HG03378 (cell line): Measurements from ENCODE around the gene ZNG1B.
"Not testable (repeated sequence)": the region's sequence is repeated elsewhere in the genome, so short reads cannot be mapped to it uniquely, and the experiment has no call there.

Experiments
- ATAC-seq: cut with Tn5 transposase; IDR thresholded peaks from one replicate; pipeline ENCODE4 v1.9.1; 2021; ENCODE audit warnings: mild to moderate bottlenecking, moderate library complexity; ENCODE audit not compliant: unreplicated experiment

ZNG1B gene

DNA sequence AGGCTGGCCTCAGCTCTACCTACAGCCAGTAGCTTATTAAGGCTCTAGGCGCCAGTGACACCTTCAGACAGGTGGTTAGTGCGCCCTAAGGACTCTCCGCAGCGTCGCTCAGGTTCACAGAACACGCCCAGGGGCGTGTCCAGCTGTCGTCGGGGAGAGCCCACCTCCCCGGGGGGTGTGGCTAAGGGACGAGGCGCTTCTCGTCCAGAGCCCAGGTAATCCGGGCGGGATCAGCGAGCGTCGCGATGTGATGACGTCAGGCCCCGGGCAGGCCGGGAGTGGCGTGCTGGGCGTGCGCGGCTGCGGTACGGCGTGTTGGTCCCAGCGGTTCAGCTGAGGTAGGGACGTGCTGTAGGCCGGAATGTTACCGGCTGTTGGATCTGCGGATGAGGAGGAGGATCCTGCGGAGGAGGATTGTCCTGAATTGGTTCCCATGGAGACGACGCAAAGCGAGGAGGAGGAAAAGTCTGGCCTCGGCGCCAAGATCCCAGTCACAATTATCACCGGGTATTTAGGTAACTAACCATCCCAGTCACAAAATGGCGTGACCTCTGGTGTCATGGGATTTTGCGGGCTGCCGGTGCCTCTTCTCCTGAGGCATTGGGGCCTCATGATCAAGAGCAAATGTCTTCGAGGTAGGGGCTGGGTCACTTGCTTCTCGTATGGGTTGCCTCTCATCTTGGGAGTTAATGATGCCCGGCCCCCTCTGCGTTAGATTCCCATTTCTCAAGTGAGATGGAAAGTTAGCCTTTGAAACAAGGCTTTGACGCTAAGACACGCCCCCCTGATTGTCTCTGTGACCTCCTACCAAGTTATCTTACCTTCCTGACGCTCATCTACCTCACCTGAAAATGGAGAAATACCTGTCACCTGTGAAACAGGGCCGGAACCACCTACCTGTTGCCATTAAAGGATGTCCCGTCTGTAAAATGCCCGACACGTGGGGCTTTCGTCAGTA lies at the start of gene ZNG1B:
TSS of gene ZNG1B (plus strand) at position 184 of the 958 bp plus-strand sequence. CDS start at position 362, 178 bp downstream.
- ATAC-seq, result not testable (repeated sequence)

DNA sequence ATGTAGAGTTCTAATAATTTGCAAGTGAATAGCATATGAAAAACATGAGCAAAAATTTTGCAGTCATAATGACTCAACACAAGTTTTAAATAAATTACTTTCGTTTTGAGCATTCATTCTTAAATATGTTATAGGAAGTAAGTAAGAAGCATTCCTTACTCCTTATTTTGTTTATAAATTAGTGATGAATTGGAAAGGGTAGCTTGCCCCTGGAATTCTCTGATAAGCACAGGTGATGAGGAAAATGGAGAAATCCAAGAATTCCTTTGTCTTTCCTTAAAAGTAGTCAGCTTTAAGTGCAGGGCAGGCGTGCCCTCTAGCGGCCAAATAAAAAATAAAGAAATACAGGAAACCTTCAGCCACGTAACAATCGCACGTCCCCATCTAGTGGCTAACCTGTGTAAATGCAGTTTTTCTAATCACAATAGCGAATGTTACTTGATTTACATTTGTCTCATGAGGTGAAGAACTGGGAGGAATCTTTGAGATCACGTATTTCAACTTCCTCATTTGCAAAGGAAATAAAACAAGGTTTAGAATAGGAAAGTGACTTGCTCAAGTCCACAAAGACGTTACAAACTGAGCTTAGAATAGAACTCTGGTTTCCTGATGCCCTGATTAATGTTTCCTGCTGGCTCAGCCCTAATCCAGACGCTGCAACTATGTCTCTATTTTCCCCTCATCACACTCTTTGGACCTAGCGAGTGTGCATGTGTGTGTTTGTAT lies 47.2 kb upstream of the ZNG1B start:
- peak; percentile 90 for ATAC-seq

DNA sequence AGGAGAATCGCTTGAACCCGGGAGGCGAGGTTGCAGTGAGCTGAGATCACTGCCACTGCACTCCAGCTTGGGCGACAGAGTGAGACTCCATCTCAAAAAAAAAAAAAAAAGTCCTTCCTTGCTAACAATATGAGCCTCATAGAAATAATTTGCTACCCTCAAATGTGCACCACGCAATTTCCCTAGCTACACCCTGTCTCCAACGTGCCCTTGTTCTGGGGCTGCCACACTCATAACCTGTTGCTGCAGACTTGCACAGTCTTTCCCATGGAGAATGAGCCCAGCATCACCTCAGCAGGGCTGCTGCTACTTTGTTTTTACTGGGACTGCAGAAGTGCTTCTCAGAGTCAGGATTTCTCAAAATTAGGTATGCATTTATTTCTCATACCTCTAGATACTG lies 46.4 kb upstream of the ZNG1B start:
- ATAC-seq, result no peak

DNA sequence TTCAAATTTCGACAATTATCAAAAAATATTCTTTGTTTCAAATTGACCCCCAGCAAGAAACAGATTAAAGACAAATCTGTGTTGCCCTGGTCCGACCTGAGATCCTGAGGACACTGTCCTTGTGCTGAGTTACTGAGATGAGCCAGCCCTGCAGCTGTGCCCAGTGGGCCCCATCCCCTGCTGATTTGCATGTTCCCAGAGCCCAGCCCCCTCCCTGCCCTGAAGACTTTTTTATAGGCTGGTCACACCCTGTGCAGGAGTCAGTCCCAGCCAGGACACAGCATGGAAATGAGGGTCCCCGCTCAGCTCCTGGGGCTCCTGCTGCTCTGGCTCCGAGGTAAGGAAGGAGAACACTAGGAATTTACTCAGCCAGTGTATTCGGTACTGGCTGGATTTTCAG lies 31.4 kb upstream of the ZNG1B start:
- no peak for ATAC-seq

DNA sequence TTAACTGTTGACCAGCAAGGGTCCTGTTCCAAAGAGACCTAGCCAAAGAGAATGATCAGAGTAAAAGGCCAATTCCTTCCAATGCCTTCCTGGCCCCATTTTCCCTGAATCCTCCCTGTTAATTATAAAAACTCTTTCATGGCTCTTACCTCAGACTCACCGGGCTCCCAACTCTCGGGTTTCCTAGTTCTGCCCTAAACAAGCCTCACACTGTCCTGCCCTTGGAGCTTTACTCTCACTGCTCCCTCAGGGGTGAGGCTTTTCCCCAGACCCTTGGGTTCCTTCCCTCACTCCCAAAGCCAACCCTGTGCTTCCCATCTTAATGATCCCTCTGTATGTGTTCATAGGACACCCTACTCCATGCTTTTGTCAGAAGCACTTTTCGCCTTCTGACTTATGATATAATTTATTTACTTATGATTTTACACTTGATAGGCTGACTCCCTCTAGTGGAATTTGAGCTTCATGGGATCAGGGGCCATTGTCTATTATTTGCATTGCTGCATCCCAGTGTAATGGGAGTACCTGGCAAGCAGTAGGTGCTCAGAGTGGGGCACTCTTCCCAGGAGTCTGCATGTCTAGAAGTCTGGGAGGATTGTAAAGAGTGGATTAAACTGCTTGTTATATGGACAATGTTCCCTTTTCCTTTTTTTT lies 29.9 kb upstream of the ZNG1B start:
- ATAC-seq, result no peak

DNA sequence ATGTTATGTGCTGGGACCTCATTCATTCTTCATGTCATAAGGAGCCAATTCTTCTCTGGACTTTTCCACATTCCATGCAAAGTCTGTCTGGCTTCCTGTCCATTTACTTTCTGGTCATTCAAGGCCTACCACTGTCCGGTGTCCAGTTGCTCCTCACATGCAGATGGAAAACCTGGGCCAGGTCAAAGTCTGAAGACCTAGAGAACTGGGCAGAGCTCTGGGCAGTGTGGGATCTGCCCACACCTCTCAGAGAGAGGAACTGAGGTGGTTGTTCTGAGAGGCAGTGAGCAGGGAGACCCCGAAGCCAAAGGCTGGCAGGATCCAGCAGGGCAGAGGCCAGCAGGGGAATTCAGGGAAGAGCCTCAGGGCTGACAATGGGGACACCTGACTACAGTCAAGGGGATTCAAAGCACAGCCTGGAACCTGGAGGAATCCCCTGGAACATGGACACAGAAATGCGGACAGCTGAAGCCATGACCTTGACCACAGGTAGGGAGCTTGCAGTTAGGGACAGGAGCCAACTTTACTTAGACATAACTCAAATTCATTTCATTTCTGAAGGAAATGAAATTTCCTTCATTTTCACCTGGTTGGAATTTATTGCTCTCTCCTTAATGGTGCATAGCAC lies 25.7 kb upstream of the ZNG1B start:
- not testable (repeated sequence) for ATAC-seq

DNA sequence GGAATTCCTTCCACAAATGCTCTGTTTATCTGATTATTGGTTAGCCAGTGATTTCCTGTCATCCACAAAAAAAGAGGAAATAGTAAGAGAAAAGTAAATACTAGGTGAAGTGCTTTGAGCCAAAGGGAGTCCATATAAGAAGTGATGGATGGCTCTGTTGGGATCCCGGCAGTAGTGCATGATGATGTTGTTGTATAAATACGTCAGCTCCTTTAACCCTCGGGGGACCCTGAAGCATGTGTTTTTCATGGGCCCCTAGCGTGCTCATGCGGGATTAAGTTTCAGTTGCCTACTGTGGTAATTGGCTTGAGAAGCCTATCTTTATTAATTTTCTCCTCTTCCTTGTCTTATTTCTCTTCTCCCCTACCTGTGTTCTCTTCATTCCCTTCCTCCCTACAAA lies 24.7 kb upstream of the ZNG1B start:
- ATAC-seq, result not testable (repeated sequence)

DNA sequence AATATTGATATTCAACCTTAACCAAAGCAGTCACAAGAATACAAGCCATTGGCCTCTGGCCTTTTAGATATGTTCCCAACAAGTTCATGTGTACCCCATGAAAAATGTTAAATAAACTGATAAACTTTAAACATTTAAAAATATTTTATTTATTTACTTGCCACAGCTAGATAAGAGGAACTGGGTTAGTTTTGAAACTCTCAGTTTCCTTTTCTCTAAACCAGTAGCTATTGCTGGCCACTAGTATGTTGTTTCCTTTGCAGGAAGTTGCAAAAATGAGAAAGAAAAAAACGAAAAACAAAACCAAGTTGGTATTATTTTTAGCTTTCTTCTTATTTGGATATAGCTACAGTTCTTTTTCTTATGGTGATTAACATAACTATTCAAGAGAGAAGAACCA lies 5.7 kb upstream of the ZNG1B start:
- not testable (repeated sequence) for ATAC-seq

DNA sequence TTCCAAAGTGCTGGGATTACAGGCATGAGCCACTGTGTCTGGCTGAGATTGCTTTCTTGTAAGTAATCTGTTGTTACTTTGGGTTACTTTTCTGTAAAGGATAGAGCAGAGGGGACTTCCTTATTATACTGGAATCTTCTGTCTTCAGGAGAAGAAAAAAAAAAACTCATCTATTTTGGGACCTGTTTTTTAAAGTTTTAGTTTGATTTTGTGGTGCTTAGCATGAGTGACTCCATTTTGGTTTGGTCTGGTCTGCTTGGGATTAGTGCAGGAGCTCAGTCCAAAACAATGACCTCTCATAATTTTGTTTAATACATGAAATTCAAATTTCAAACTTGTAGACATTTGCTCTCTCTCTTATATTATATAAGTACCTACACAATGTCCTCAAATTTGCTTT lies 4.0 kb upstream of the ZNG1B start:
- not testable (repeated sequence) for ATAC-seq

DNA sequence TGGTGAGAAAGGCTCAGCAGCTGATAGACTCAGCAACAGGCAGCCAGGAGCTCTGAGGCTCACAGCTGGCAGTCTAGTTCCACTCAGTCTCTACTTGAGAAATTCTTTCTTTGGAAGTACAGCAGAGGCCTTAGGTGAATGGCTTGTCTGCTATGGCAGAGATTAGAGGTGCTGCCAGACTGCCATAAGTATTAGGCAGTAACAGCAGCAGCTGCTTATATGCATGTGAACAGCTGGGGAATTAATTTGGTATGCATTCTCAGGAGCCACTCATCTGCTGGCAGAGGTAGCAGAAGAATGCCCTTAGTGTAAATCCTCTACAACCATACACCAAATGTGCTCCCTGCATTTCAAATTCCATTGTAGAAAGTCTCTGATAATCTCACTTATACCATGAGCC lies 28.3 kb downstream of the ZNG1B start:
- ATAC-seq, result not testable (repeated sequence)

DNA sequence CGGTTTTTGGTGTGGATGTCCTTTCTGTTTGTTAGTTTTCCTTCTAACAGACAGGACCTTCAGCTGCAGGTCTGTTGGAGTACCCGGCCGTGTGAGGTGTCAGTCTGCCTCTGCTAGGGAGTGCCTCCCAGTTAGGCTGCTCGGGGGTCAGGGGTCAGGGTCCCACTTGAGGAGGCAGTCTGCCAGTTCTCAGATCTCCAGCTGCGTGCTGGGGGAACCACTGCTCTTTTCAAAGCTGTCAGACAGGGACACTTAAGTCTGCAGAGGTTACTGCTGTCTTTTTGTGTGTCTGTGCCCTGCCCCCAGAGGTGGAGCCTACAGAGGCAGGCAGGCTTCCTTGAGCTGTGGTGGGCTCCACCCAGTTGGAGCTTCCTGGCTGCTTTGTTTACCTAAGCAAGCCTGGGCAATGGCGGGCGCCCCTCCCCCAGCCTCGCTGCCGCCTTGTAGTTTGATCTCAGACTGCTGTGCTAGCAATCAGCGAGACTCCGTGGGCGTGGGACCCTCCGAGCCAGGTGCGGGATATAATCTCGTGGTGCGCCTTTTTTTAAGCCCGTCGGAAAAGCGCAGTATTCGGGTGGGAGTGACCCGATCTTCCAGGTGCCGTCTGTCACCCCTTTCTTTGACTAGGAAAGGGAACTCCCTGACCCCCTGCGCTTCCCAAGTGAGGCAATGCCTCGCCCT lies 39.3 kb downstream of the ZNG1B start:
- ATAC-seq, result not testable (repeated sequence)

DNA sequence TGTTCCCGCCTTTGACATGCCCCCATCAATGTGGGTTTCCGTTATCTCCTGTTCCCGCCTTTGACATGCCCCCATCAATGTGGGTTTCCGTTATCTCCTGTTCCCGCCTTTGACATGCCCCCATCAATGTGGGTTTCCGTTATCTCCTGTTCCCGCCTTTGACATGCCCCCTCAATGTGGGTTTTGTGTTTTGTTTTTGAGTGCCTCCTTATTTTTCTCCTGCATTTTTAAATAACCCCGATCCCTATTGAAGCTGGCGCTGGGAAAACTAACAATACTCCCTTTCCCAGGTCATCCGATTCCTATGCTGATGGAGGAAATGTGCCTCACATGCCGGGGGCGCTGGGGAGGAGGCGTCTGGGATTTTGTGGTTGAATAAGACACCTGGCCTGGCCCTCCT lies 59.0 kb downstream of the ZNG1B start:
- ATAC-seq, result not testable (repeated sequence)

DNA sequence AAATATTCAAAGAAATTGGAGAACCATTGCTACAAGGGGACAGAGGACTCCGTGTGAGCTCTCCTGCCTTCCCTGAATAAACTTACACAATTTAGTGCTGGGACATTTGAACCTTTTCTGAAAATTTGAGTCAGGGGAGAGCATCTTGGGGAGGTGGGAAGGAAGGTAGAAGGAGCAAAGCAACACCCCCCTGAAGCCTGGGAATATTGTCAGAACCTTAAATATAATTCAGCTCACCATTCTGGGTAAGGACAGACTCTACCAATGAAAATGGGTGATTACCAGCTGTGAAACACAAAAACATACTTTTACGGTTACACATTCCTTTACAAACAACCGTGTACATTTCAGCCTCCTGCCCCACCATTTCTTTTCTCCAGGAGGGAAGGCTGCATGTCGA lies 60.9 kb downstream of the ZNG1B start, which contains the start of gene FOXD4L1:
TSS of gene FOXD4L1 (plus strand) at position 301 of the 400 bp plus-strand sequence. CDS start 592 bp downstream, outside the sequence.
- ATAC-seq, result not testable (repeated sequence)

DNA sequence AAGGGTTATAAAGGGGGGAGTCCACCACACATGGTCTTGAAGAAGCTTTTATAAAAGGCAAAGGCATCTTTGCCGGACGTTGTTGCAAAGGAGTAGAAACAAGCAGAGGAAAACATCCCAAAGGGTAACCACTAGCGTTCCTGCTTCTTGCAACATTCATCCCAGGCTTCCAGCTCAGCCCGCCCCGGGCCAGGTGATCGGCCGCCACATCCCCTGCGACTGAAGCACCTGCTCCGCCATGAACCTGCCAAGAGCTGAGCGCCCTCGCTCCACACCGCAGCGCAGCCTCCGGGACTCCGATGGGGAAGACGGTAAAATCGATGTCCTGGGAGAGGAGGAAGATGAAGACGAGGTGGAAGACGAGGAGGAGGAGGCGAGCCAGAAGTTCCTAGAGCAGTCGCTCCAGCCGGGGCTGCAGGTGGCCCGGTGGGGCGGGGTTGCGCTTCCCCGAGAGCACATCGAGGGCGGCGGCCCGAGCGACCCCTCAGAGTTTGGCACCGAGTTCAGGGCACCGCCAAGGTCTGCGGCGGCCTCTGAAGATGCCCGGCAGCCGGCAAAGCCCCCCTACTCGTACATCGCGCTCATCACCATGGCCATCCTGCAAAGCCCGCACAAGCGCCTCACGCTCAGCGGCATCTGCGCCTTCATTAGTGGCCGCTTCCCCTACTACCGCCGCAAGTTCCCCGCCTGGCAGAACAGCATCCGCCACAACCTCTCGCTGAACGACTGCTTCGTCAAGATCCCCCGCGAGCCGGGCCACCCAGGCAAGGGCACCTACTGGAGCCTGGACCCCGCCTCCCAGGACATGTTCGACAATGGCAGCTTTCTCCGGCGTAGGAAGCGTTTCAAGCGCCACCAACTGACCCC lies 61.8 kb downstream of the ZNG1B start:
- ATAC-seq, result not testable (repeated sequence)

DNA sequence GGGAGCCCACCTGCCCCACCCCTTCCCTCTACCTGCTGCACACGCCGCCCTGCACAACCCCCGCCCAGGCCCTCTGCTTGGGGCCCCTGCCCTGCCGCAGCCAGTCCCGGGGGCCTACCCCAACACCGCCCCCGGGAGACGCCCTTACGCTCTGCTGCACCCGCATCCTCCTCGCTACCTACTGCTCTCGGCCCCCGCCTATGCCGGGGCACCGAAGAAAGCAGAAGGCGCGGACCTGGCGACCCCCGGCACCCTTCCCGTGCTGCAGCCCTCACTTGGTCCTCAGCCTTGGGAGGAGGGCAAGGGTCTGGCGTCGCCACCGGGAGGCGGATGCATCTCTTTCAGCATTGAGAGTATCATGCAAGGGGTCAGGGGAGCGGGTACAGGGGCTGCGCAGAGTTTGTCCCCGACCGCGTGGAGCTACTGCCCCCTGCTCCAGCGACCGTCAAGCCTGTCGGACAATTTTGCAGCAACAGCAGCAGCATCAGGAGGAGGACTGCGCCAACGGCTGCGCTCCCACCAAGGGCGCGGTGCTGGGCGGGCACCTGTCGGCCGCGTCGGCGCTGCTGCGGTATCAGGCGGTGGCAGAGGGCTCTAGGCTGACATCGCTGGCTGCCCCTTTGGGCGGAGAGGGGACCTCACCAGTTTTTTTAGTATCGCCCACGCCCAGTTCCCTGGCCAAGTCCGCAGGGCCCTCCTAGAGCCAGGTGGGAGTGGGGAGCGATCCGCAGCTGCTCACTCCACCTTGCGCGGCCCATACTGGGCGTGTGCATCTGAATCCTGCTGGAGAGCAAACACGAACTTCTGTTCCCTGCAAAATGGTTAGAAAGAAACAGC lies 62.6 kb downstream of the ZNG1B start:
- ATAC-seq, result not testable (repeated sequence)

DNA sequence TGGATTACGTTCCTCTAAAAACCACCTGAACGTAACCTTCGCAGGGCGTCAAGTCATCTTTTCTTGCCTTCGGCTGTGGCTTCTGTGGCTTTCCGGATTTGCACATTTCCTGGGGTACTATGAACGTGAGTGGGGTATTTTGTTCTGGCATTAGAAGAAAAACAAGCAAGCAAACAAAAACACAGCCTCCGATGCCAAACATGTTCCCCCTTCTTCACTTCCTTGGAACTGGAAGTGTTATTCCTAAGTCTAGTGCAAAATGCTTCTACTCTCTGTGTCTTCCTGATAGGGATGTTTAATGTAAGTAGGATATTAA lies 63.2 kb downstream of the ZNG1B start:
- not testable (repeated sequence) for ATAC-seq

DNA sequence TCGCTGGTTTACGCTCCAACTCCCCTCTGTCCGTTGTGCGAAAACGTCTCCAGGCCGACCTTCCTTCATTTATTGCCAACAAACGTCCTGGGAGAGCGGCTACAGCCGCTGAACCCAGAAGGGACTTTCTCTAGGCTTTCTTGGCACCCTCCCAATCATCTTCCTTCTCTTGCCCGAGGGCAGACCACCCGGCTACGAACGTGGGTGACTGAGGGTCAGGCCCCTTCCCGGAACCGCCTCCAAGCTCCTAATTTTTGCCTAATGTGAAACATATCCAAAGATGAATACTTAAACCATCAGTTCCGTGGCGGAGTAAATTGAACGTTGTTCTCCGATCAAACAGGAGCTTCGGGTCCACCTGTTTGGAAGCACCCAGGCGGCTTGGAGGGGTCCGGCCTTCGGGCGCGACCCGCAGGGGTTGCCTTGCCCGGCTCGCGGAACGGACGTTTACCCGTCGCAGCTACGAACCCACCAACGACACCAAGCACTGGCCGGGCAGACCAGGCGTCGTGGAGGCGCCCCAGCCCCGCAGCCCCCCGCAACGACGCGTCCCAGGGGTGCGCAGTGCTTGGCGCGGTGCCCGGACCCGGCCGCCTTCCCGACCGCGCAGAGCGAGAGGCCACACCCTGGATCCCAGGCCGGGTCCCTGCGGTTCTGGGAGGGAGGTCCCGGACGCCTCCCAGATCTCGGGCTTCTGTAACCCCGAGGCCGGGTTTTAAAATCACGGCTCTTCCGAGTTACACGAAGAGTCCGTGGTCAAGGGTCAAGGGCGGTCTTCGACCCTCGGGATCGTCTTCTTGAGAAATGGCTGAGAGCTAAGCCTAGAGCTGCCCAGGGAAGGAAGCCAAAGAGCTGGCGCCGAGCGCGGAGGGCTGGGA lies 65.0 kb downstream of the ZNG1B start:
- peak; percentile 27 for ATAC-seq
